GM12891 (cell line): ENCODE data around the gene GADD45B.
"Not testable (repeated sequence)": the region's sequence is repeated elsewhere in the genome, so short reads cannot be mapped to it uniquely, and the experiment has no call there.

Source experiments
- DNase-seq: peaks from one replicate; pipeline ENCODE4 v3.0.0; 2011; ENCODE audit warnings: low spot score; ENCODE audit not compliant: insufficient read length
- FAIRE-seq: peaks from 2 replicates; lab custom pipeline; 2011; peaks lifted over from hg19 to GRCh38; lab: Jason Lieb, UNC
- PAX5 ChIP-seq: IDR thresholded peaks from 2 replicates; pipeline ENCODE4 v1.6.1; 2011; ENCODE audit warnings: low read length, moderate library complexity, mild to moderate bottlenecking; ENCODE audit not compliant: insufficient read depth, severe bottlenecking
- POLR2A ChIP-seq: IDR thresholded peaks from 2 replicates; pipeline ENCODE4 v1.6.1; 2011; ENCODE audit warnings: low read depth, low read length, control low read depth
- POLR2AphosphoS5 ChIP-seq: IDR thresholded peaks from 2 replicates; pipeline ENCODE4 v1.6.1; 2011; ENCODE audit warnings: low read depth, low read length, control low read depth
- POU2F2 ChIP-seq: IDR thresholded peaks from 2 replicates; pipeline ENCODE4 v1.6.1; 2011; ENCODE audit warnings: low read depth, mild to moderate bottlenecking, control low read depth, low read length, moderate library complexity
- SPI1 ChIP-seq: IDR thresholded peaks from 2 replicates; pipeline ENCODE4 v1.6.1; 2011; ENCODE audit warnings: low read depth, low read length, control low read depth
- TAF1 ChIP-seq: IDR thresholded peaks from 2 replicates; pipeline ENCODE4 v1.6.1; 2011; ENCODE audit warnings: low read depth, low read length, control low read depth

The GADD45B gene

DNA sequence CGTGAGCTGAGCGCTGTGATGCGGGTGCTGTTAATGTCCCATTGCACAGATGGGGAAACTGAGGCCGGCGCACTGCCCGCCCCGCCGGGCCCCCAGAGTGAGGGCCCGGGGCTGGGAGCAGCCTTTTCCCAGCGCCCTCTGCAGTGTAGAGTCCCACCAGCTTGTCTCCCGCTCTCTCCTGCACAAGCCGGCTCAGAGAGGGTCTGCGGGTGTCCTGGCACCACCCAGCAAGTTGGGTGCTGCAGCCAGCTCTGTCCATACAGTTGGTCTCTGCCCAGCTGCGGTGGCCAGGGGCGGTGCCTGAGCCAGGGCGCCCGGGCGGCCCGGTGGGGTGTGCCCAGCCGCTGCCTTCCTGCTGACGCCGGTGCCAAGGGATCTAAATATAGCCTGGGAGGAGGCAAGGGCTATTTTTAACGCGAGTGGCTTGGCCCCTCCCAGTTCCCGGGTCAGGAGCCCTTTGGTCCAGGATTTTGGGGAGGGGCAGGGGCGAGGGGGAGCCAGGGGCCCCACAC is 19.3 kb downstream of the GADD45B start:
- TF ChIP-seq POLR2AphosphoS5 (no peak), SPI1 (no peak), POU2F2 (no peak), PAX5 (no peak), POLR2A (no peak), TAF1 (no peak)
- no peak for DNase-seq
- no peak for FAIRE-seq

GRCh38 chr19:2495651-2496316 is 19.9 kb downstream of the GADD45B start:
- FAIRE-seq: no peak
- TF ChIP-seq TAF1 (no peak), POU2F2 (no peak), SPI1 (no peak), POLR2A (no peak), POLR2AphosphoS5 (no peak), PAX5 (no peak)
- no peak for DNase-seq

DNA sequence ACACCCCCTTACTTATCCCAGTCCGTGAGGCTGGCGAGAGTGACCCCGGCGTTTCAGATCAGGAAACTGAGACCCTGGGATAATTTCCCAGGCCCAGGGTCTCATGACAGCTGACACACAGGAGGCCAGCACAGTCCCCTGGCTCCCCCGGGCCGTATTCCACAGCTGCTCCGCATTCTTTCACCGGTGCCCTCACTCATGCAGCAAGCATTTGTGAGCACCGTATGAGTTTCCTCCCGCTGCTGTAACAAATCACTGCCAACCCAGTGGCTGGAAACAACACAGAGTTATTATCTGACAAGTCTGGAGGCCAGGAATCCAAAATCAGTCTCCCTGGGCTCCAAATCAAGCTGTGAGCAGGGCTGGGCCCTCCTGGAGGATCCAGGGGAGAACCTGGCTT is 21.3 kb downstream of the GADD45B start:
- no peak for DNase-seq
- TF ChIP-seq PAX5 (no peak), SPI1 (no peak), POU2F2 (no peak), POLR2AphosphoS5 (no peak), POLR2A (no peak), TAF1 (no peak)
- no peak for FAIRE-seq

DNA sequence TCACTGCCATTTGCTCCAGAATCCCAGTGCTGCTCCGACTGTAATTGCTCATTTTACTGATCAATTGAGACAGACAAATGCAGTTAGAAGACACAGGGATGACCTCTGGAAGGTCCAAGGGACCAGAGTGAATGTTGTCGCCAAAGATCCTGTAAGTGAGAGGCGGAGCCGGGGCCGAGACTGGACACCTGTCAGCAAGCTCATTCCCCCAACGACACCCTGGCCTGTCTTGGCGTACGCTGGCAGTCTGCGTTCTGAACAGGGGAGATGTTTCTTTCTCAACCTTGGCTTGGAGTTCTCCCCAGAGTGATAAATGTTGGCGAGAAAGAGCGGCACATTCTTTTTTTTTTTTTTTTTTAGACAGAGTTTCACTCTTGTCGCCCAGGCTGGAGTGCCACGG is 24.2 kb downstream of the GADD45B start:
- DNase-seq: no peak
- FAIRE-seq: no peak
- TF ChIP-seq PAX5 (no peak), POU2F2 (no peak), TAF1 (no peak), POLR2AphosphoS5 (no peak), POLR2A (no peak), SPI1 (no peak)

DNA sequence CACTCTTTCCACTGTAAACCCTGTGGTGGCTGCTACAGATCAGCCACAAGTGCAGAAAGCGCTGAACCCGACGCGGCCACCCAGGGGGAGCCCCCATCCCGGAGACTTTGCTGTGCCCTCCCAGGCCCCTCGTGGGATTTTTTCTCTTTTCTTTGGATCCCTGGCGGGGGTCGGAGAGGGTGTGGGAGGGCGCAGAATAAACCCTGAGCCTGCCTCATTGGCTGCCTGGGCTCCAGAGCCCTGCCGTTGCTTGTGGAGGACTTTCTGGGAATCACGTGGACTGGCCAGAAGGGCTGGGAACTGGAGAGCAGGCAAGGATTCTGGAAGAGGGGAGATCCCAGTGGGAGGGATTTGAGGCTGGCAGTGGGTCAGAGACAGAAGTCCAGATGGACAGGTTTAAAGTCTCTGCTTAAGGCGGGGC is 24.9 kb downstream of the GADD45B start:
- TF ChIP-seq TAF1 (no peak), PAX5 (no peak), POU2F2 (no peak), POLR2AphosphoS5 (no peak), POLR2A (no peak), SPI1 (no peak)
- no peak for FAIRE-seq
- no peak for DNase-seq

GRCh38 chr19:2503521-2504109 is 27.7 kb downstream of the GADD45B start:
- FAIRE-seq (peak; percentile 59), DNase-seq (no peak)
- no peak for TF ChIP-seq TAF1

DNA sequence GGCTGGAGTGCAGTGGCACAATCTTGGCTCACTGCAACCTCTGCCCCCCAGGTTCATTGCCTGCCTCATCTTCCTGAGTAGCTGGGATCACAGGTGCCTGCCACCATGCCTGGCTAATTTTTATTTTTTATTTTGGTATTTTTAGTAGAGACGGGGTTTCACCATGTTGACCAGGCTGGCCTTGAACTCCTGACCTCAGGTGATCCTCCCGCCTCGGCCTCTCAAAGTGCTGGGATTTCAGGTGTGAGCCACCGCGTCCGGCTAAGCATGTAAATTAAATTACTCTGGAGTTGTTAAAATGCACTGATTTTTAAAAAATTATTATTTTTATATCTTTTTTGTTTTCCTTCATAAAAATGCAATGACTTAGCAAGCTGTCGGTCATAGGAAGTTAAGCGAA is 30.7 kb downstream of the GADD45B start:
- FAIRE-seq, DNase-seq: not testable (repeated sequence)

DNA sequence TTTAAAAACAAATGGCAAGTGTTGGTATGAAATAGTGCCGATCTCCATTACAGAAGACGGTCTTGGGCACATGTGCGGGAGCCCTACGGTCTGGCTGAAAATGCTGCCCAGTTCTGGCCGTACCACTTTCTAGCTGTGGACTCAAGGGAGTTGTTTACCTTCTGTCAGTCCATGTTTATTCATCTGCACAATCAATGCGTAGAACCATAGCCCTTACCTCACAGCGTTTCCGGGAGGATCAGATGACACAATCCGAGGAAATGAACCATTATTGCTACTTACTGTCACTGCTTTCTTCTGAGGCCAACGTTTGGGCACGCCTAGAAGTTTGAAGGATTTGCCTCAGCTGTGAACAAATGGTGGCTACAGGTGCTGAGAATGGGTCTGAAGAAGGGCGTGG is 31.2 kb downstream of the GADD45B start:
- peak; percentile 92 for FAIRE-seq
- TF ChIP-seq POU2F2: 0 out of 2 replicates have a peak, but pooled peaks have one; percentile 43
- no peak for TF ChIP-seq POLR2AphosphoS5
- DNase-seq: no peak

DNA sequence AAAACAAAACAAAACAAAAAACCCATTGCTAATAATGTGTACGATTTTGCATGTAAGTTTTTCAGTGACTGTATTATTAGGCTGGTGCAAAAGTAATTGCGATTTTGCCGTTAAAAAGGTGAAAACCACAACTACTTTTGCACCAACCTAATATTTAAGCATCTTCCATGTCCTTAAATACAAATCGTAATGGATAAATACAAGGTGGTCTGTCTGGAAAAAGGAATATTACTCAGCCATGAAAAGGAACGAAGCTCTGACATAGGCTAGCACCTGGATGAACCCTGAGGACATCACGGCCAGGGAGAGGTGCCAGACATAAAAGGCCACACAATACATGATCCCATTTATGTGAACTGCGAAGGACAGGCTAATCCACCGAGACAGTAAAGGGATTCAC is 33.2 kb downstream of the GADD45B start:
- no peak for FAIRE-seq

DNA sequence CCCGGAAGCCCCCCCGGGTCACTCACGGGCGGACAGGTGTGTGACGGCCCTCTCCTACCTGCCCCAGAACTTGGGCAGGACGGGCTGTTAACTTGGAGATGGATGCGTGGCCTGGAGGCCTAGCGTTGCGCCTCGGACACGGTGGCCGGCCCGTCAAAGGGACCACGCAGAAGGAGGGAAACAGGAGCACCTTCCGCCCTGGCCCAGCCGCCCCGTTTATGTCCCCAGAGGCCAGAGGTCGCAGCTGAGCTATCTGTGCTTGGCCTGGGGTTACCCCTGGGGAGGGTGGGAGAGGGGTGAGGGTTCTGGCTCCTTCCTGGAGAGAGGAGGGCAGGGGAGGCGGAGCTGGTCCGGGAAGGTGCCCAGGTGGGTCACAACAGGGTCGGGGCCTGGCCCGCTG is 35.6 kb downstream of the GADD45B start:
- DNase-seq (no peak), FAIRE-seq (no peak)
- no peak for TF ChIP-seq TAF1
- no peak for TF ChIP-seq POLR2A

More for the DNA sequence above, 33.2 kb downstream of the GADD45B start:
- DNase-seq: no peak
- TF ChIP-seq POLR2A: no peak
- TF ChIP-seq SPI1: no peak
- no peak for TF ChIP-seq POU2F2

DNA sequence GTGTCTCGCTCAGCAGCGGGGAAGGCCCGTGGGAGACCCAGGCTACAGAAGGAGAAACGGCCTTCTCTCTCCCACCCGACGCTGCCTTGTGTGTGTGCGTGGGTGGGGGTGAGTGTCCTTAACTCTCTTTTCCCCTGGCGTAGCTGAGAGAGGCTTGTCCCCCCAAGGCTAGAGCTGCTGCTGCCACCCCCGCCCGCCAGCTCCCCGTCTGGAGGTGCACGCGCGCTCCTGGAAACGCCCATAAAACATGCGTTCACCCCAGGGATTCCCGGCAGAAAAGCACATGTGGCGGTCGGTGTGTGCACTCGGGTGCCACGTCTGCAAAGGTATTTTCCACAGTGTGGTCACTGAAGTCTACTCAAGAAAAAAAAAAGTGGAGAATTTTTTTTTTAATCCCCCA is 36.1 kb downstream of the GADD45B start:
- no peak for TF ChIP-seq TAF1
- TF ChIP-seq POLR2AphosphoS5: no peak
- no peak for TF ChIP-seq POLR2A
- no peak for TF ChIP-seq POU2F2
- TF ChIP-seq PAX5: no peak
- TF ChIP-seq SPI1: no peak
- DNase-seq (no peak), FAIRE-seq (no peak)
